Activated B cell treated with CpG ODN at 0.5 μM for 24 hours (primary cell): ENCODE results near the gene ECEL1. TPM values are rescaled to one million over a fixed set of nuclear protein-coding genes. Genes with fewer than 3 reads are reported as not detected.

Source experiments
- ATAC-seq: fragments of 200-7000 bp; cut with Tn5 transposase; one replicate; pipeline ENCODE4 v1.10.0; 2021; ENCODE audit warnings: low read depth, mild to moderate bottlenecking, moderate library complexity
- CTCF ChIA-PET: fragments of 350-600 bp; sonication (Branson Sonifier 250); formaldehyde crosslinking; loops from one replicate; lab custom pipeline; 2021; ENCODE audit warnings: antibody characterized with exemption; lab: Charles Lee
- POLR2A ChIA-PET: fragments of 350-600 bp; sonication (Branson Sonifier 250); formaldehyde crosslinking; loops from one replicate; lab custom pipeline; 2021; ENCODE audit warnings: antibody characterized with exemption; lab: Charles Lee
- DNase-seq: peaks from one replicate; pipeline ENCODE4 v3.0.0; 2022
- H3K27ac Mint-ChIP-seq: one replicate; pipeline ENCODE4 v1.8.0; 2020; ENCODE audit warnings: mixed read lengths
- H3K27me3 Mint-ChIP-seq: one replicate; pipeline ENCODE4 v1.8.0; 2021; ENCODE audit warnings: mixed read lengths
- H3K36me3 Mint-ChIP-seq: one replicate; pipeline ENCODE4 v1.8.0; 2021; ENCODE audit warnings: low read depth, mixed read lengths
- H3K4me1 Mint-ChIP-seq: one replicate; pipeline ENCODE4 v1.8.0; 2021; ENCODE audit warnings: mixed read lengths
- H3K4me3 Mint-ChIP-seq: one replicate; pipeline ENCODE4 v1.8.0; 2020; ENCODE audit warnings: mild to moderate bottlenecking, mixed read lengths
- H3K9me3 Mint-ChIP-seq: one replicate; pipeline ENCODE4 v1.8.0; 2020; ENCODE audit warnings: mixed read lengths
- intact Hi-C: fragments of 100-400 bp; cut with micrococcal nuclease; formaldehyde crosslinking; loops from one replicate; pipeline ENCODE4 v1.15.1; 2024
- total RNA-seq: library from RNA; stranded (reverse); gene quantifications from 2 replicates; pipeline ENCODE4 v1.2.3, GENCODE V29; 2022
- TF ChIP-seq, protein P1 (sequence below): fragments of 200-600 bp; IDR thresholded peaks from one replicate; pipeline ENCODE4 v1.8.0; 2022; ENCODE audit warnings: antibody characterized with exemption, mild to moderate bottlenecking

The ECEL1 gene
- total RNA-seq, 1 donor from 2014 or later = not detected

DNA sequence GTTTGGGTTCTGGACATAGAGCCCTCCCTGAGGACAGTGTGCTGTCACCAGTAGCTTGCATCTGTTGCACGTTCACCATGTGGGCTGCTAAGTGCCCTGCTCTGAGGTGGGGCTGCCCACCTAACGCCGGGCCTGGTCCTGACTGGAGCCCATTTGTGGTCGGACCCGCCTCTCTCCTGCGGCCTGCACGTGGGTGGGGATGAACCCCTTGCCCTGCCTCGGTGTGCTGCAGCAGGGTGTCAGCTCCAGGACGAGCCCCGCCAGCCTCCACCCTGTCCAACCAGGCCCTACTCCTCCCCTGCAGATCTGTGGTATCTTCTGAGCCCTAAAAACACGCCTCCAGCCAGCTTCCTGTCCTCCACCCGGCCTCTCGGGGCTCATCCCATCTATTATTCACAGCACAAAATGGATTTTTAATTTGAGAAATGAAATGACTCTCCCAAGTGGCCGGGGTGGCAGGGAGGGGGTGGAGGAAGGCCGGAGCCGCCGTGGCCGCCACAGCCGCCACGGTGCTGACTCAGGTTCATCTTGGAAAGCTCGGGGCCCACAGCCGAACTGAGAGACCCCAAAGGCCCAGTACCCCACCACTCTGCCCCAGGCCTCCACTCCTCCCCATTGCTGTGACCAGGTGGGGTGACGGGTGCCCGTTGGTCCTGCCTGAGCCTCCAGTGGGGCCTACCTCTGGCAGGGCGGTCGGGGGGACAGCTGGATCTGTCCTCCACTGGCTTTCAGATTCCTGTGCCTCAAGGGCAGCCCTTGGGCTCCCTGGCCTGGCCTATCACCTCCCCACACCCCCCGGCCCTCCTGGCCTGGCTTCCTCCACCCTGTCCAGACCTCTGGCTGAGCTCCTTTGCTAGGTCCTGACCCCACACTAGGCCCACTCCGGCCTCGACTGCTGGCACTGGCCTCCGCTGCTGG is 2.8 kb upstream of the ECEL1 start:
- Mint-ChIP-seq H3K27ac (no peak overlapping the region), H3K27me3 (peaks cover 26% of the 10 kb centered on the region), H3K4me3 (no peak overlapping the region), H3K9me3 (no peaks in the 10 kb centered on the region), H3K36me3 (no peaks in the 10 kb centered on the region), H3K4me1 (peaks cover 11% of the 10 kb centered on the region)
- no peak for DNase-seq
- CTCF ChIA-PET = no interaction called here
- TF ChIP-seq, protein P1, sequence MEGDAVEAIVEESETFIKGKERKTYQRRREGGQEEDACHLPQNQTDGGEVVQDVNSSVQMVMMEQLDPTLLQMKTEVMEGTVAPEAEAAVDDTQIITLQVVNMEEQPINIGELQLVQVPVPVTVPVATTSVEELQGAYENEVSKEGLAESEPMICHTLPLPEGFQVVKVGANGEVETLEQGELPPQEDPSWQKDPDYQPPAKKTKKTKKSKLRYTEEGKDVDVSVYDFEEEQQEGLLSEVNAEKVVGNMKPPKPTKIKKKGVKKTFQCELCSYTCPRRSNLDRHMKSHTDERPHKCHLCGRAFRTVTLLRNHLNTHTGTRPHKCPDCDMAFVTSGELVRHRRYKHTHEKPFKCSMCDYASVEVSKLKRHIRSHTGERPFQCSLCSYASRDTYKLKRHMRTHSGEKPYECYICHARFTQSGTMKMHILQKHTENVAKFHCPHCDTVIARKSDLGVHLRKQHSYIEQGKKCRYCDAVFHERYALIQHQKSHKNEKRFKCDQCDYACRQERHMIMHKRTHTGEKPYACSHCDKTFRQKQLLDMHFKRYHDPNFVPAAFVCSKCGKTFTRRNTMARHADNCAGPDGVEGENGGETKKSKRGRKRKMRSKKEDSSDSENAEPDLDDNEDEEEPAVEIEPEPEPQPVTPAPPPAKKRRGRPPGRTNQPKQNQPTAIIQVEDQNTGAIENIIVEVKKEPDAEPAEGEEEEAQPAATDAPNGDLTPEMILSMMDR = no peak
- ATAC-seq = no peak
- POLR2A ChIA-PET = no interaction called here
- intact Hi-C loops = no loop called here

DNA sequence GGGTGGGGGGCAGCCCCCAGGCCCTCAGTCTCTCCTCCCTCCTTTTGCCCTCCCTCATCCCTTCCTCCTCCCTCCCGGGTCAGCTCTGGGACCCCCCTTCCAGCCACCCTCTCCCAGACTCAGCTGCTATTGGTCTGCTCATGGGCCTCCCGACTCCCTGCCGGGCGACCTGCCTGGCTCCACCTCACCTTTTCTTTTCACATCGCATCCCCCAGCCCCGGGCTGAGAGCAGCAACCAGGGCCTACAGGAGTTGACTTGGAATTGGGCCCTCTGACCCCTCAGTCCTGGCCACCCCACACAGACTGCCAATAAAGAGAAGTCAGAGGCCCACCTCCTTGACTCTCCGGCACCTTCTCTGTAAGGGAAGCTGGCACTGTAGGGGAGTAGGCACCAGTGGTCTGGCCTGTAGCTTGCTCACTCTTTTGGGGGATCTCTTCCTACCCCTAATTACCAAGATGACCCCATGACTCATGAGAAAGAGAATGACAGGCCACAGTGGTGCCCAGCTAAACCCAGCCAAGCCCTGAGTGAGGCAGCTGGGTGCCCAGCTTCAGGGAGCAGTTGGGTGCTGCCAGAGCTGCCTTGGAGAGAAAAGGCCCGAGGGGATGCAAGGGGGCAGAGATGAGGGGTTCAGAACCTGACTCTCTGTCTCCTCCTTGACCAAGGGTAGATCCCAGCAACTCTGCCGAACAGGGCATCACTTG is 2.0 kb upstream of the ECEL1 start:
- CTCF ChIA-PET = no interaction called here
- no peak overlapping the region for H3K27ac Mint-ChIP-seq
- H3K4me1 Mint-ChIP-seq = peaks cover 15% of the 10 kb centered on the region
- intact Hi-C loops = no loop called here
- H3K9me3 Mint-ChIP-seq = no peaks in the 10 kb centered on the region
- ATAC-seq = no peak
- TF ChIP-seq, protein P1 = no peak
- POLR2A ChIA-PET = no interaction called here
- no peaks in the 10 kb centered on the region for H3K36me3 Mint-ChIP-seq
- H3K4me3 Mint-ChIP-seq = no peak overlapping the region
- no peak for DNase-seq
- peaks cover 34% of the 10 kb centered on the region for H3K27me3 Mint-ChIP-seq

DNA sequence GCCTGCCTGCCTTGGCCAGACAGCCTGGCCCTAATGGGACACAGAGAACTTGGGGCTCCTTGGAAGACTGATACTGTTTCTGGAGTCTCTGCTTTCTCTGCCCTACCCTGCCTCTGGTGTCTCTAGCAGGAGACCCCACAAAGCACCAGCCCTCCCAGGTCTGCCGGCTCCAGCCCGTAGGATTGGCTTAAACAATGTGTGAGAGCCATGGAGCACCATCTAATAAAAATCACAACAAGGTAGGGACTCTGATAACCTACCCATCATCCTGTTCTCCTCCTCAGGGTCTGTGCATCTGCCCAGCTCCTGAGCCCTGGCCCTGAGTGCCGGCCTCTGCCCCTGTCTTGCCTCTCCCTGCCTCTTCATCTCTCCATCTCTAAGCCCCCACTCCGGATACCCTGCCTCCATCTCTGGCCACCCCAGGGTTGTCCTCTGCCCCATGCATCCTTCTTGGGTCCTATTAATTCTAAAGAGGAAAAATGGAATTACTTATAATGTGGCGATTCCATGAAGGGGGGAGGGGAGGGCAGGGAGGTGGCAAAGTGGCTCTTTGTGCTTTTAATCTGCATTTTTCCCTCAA is 1.2 kb upstream of the ECEL1 start:
- intact Hi-C loops = no loop called here
- POLR2A ChIA-PET = no interaction called here
- TF ChIP-seq, protein P1 = no peak
- Mint-ChIP-seq H3K9me3 (no peaks in the 10 kb centered on the region), H3K4me1 (peaks cover 15% of the 10 kb centered on the region), H3K4me3 (no peak overlapping the region), H3K27ac (no peak overlapping the region), H3K27me3 (peaks cover 40% of the 10 kb centered on the region), H3K36me3 (no peaks in the 10 kb centered on the region)
- no peak for DNase-seq
- ATAC-seq = no peak
- CTCF ChIA-PET = interaction anchor here (0.6 kb wide), 1 partner anchor 260 kb away, joined by 5 read pairs; no protein-coding TSS in a partner anchor

- no peaks in the 10 kb centered on the region for H3K9me3 Mint-ChIP-seq
- ChIA-PET CTCF (no interaction called here), POLR2A (no interaction called here)
- H3K27ac Mint-ChIP-seq = no peak overlapping the region
- TF ChIP-seq, protein P1 = no peak
- intact Hi-C loops = no loop called here
- H3K36me3 Mint-ChIP-seq = no peaks in the 10 kb centered on the region
- ATAC-seq (no peak), DNase-seq (no peak)
- peak overlapping the region; percentile 24 for H3K4me3 Mint-ChIP-seq
- H3K27me3 Mint-ChIP-seq = peaks cover 41% of the 10 kb centered on the region
- peaks cover 15% of the 10 kb centered on the region for H3K4me1 Mint-ChIP-seq
Observed at GRCh38 chr2:232488097-232488711, 570 bp upstream of the ECEL1 start.
